Stimulated activated CD8-positive, alpha-beta memory T cell treated with anti-CD3 and anti-CD28 coated beads, Interleukin-7, amount 100 ng/mL, for 48 hours (primary cell): Measurements from ENCODE around the gene ZNF609.
"Not testable (repeated sequence)": the region's sequence is repeated elsewhere in the genome, so short reads cannot be mapped to it uniquely, and the experiment has no call there.

Source experiments
- DNase-seq, 2 donors: peaks; one replicate each; pipeline ENCODE4 v3.0.0-alpha.2; 2020; ENCODE audit warnings: low read depth in 1 of 2; ENCODE audit errors: extremely low read depth in 1 of 2

ZNF609 gene

GRCh38 chr15:64643685-64644084, 183.3 kb downstream of the ZNF609 start:
- DNase-seq = no peak

GRCh38 chr15:64644811-64645210, 184.4 kb downstream of the ZNF609 start:
- DNase-seq = not testable (repeated sequence)

- DNase-seq = no peak
Measured at GRCh38 chr15:64645995-64646394, 185.6 kb downstream of the ZNF609 start.

- DNase-seq = no peak
Measured at GRCh38 chr15:64647367-64647766, 187.0 kb downstream of the ZNF609 start.

GRCh38 chr15:64650552-64650951, 190.2 kb downstream of the ZNF609 start:
- DNase-seq = no peak

- no peak for DNase-seq
Measured at GRCh38 chr15:64651601-64652191, 191.3 kb downstream of the ZNF609 start.

GRCh38 chr15:64653757-64654156, 193.4 kb downstream of the ZNF609 start:
- DNase-seq = no peak

GRCh38 chr15:64656508-64656907, 196.1 kb downstream of the ZNF609 start:
- DNase-seq = no peak

GRCh38 chr15:64665179-64665578, 204.8 kb downstream of the ZNF609 start:
- no peak for DNase-seq

- no peak for DNase-seq
Measured at GRCh38 chr15:64667736-64668161, 207.4 kb downstream of the ZNF609 start.

GRCh38 chr15:64673866-64674265, 213.5 kb downstream of the ZNF609 start:
- DNase-seq = no peak

GRCh38 chr15:64678126-64678819, 217.9 kb downstream of the ZNF609 start:
- no peak for DNase-seq

GRCh38 chr15:64680097-64680496, 219.7 kb downstream of the ZNF609 start:
- DNase-seq = no peak

- no peak for DNase-seq
Measured at GRCh38 chr15:64681424-64682024, 221.1 kb downstream of the ZNF609 start.

GRCh38 chr15:64682255-64682654, 221.9 kb downstream of the ZNF609 start:
- DNase-seq = no peak

- DNase-seq = no peak
Measured at GRCh38 chr15:64683378-64683777, 223.0 kb downstream of the ZNF609 start.

- no peak for DNase-seq
Measured at GRCh38 chr15:64685230-64685888, 225.0 kb downstream of the ZNF609 start.

GRCh38 chr15:64686130-64686735, 225.9 kb downstream of the ZNF609 start:
- no peak for DNase-seq

GRCh38 chr15:64687172-64687571, 226.8 kb downstream of the ZNF609 start:
- no peak for DNase-seq

- no peak for DNase-seq
Measured at GRCh38 chr15:64687688-64688087, 227.3 kb downstream of the ZNF609 start.

- DNase-seq = no peak
Measured at GRCh38 chr15:64688770-64689169, 228.4 kb downstream of the ZNF609 start.
